ENCODE data around the gene SLC9A9.
"Not testable (repeated sequence)": the region's sequence is repeated elsewhere in the genome, so short reads cannot be mapped to it uniquely, and the experiment has no call there.

Gene SLC9A9

DNA sequence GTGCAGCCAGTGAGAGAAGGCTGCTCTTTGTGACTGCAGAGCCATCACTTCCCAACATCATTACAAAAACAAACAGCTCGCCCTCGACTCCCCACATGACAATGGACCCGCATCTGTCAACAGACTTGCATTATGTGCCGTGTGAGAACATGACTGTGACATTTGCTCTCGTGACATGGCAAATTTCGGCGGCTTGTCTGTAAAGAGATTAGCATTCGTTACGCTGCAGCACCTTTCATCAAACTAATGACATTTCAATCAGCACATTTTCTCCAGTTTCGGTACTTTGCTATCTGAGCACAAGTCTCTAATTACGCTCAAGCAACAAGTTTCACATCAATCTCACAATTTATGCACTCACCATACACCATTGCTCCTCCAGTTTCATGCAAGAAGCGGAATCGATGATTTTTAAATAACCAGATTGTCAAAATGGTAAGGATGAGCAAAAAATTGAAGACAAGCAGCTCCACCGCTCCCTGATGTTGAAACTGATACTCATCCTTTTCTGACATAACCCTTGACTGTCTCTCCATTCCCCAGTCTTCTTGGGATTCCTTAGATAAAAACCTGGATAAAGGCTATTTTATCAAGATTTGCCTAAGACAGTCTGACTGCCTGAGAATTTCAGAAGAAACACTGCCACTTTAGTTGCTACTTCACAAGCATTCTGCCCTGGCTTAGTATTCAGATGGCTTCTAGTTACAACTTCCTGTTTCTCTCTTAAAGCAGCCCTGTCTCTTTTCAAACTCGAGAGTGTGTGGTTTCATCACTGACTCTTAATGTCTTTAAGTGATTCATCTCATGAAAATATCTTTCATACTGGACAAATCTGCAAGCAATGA is at the start of gene SLC9A9:
SLC9A9 (minus strand) TSS at position 682 of the 845 bp plus-strand sequence; CDS start at position 536, 146 bp downstream.
- peak; percentile 21 for DNase-seq (ENCODE audit: low spot score)

- no peak for DNase-seq (ENCODE audit: low spot score)
These were observed 49.5 kb upstream of the SLC9A9 start for GRCh38 chr3:143897576-143898295.

GRCh38 chr3:143896486-143896885 is 48.2 kb upstream of the SLC9A9 start:
- DNase-seq (ENCODE audit: low spot score): no peak

- no peak for DNase-seq (ENCODE audit: low spot score)
These were observed 47.5 kb upstream of the SLC9A9 start for GRCh38 chr3:143895805-143896204.

DNA sequence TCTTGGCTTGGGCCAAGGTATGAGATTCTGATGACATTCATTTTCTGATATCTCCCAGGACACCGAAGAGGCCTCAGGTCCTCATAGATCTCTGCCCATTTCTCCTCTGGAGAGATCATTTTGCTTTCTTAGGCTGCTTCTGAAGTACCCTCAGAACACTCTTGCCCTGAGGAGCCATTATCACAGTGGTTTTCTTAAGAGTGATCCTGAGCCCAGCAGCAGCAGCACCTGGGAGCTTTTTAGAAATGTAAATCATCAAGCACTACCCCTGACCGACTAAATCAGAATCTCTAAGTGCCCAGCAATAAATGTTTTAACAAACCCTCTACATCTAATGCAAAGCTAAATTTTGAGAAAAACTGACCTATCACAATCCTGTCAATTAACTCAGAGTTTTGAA is 40.6 kb upstream of the SLC9A9 start:
- DNase-seq (ENCODE audit: low spot score): no peak

DNA sequence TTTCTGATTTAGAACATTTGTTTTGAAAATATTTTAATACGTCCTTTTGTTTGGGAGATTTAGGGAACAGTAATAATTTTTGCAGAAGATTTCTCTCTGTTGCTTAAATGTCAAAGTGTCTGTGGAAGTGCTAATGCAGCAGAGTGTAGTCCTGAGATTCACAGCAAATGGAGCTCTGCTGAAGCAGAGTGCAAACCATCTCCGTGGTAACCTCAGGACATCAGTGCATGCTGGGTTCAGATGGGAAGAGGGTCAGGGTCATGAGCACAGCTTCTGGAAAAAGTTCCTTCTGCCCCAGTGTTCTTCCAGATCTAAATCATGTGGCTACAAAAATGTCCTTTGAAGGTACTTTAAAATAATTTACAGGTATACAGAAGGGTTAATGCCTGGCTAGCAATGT is 39.9 kb upstream of the SLC9A9 start:
- DNase-seq (ENCODE audit: low spot score): no peak

- DNase-seq (ENCODE audit: low spot score): peak; percentile 40
These were observed 37.6 kb upstream of the SLC9A9 start for GRCh38 chr3:143885780-143886427.

DNA sequence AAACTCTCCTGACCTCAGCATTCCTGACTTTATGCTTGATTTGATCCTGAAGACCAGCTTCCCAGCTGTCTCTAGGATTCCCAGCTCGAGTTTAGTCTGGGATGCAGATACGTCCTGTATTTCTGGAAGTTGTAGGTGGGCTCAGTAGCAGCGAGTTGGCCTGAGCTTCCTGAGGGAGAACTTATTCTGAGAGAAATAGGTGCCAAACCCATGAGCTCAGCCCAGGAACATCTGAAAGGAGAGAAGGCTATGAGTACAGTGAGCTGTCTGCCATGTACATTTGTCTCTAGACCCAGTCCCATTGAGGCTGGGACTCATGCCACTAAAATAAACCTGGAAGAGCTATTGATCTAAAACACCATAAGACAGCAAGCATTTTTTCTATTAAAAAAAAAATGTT is 36.6 kb upstream of the SLC9A9 start:
- no peak for DNase-seq (ENCODE audit: low spot score)

DNA sequence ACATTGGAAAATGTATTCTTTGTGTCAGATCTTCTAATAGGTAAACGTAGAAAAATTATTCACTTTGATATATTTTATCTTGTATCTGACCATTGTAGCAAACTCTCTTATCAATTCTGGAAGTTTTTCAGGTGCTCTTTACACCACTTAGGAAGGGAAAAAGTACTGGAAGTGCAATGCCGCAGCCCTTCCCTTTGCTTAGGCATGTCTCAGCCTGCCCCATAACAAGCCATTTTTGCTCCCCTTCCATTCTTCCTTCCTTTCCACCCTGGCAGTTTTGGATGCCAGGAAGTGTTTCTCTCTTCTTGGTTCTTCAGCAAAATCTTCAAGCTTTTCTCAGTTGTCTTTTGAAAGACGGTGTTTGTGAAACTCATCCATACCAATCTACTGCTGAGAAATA is 34.9 kb upstream of the SLC9A9 start:
- DNase-seq (ENCODE audit: low spot score): no peak

GRCh38 chr3:143881095-143881494 is 32.8 kb upstream of the SLC9A9 start:
- no peak for DNase-seq (ENCODE audit: low spot score)

DNA sequence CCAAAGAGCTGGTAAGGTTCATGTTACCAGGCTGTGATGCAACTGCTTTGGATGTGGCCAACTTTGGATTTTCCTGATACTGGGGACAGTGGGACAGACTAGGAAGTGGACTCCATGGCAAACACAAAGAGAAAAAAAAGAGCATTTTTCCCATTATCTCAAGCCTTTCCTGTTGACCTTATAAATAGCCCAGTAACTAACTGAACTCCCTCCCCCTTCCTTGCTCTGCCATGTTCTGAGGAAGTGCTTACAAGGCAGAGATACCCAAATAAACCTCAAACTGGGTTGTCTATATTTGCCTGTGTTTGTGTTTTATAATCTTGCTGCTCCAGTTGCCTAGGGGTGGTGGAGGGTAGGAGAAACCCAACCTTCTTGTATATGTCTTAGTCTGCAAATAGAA is 27.3 kb upstream of the SLC9A9 start:
- DNase-seq (ENCODE audit: low spot score): no peak

GRCh38 chr3:143873553-143873952 is 25.3 kb upstream of the SLC9A9 start:
- DNase-seq (ENCODE audit: low spot score): not testable (repeated sequence)

DNA sequence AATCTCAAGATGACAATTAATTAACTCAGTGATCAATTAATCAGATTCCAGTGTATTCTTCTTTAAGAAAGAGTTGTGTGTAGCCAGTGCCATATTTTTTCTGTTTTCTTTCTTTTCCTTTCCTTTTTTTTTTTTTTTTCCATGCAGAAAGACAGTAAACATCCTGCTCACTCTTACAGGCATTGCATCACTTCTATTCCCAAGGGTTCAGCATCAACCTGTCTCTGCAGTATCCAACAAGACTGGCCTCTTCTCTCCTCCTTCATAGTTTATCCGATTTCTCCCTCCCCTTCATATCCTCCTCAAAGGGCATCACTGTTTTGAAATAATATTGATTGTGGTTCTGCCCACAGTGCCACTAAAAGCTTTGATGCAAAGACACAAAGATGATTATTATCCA is 17.0 kb upstream of the SLC9A9 start:
- no peak for DNase-seq (ENCODE audit: low spot score)

GRCh38 chr3:143859465-143860203 is 11.4 kb upstream of the SLC9A9 start:
- no peak for DNase-seq (ENCODE audit: low spot score)

DNA sequence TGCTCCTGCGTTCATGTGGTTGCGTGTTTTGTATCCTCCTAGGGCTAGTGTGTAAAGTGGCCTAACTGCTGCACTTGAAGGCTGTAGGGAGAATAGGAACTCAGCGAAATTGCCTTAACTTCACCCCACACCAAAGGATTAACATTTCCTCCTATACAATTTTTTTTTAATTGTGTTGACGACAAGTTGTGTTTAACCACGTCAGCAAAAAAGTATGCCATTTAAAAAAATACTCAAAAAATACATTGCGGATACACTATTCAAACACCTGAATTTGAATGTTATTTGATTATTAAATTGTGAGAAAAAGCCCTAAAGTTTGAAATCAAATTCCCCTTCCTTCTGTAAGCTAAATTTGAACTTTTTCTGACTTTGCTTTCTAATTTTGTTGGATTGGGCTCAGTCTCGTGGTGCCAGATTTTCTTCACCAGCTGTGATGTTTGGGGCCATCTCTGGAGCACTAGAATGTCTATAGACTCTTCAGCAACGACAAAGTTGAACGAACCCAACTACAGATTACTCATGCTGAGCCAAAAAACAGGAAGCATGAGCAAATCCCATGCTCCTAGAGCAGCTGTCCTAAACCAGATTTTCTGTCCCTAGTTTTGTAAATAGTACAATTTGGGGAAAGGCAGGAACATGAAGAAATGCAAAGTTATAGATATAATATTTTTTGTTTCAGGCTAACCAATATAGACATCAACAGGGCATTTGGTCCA is 8.1 kb upstream of the SLC9A9 start:
- no peak for DNase-seq (ENCODE audit: low spot score)

DNA sequence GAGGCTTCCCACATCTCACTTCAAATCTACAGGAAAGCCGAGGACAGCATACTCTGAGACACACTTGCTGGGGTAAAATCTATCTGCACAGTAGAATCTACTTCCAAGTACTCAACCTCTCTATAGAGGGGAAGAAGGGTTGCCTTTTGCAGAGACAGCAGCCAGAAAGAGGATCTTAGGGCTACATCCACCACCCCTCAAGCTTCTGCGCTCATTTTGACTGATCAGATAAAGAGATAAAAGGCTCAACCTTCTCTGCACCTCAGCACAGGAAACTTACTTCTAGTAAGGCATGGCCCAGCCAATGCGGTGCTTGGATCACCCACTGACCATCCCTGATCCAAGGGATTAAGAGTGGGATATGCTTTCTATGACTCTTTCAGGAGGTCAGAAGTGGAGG is 6.9 kb upstream of the SLC9A9 start:
- DNase-seq (ENCODE audit: low spot score): no peak

GRCh38 chr3:143851331-143852017 is 3.2 kb upstream of the SLC9A9 start:
- DNase-seq (ENCODE audit: low spot score): no peak

GRCh38 chr3:143850877-143851276 is 2.6 kb upstream of the SLC9A9 start:
- no peak for DNase-seq (ENCODE audit: low spot score)

DNA sequence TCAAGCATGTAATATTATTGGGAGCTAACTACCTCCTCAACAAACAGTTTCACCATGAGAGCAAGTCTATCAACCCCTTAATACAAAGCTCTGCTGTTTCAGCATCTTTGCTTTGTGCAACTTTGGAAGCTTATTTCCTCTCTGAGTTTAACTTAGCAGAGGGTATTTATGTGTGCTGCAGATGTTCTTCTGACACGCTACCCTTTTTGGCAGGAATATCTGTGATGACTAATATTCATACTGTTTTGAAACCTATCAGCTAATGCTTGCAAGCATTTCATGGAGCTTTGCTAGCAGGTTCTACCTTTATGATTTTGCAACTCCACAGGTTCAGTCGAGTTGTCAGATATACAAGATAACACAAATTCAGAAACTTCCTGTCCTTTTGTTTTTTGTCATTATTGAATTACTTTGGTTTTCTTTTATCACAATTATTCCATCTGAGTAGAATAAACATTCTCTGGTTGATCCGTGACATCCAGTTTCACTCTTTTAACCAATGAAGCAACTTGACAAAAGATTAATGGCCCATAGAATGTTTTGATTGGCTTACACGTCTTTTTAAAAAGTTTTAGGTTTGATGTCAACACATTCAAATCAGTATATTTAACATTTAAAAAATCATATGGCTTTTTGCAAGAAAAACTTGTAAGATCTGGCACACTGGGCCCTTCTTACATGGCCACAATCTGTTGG is 1.7 kb upstream of the SLC9A9 start:
- no peak for DNase-seq (ENCODE audit: low spot score)

- DNase-seq (ENCODE audit: low spot score): no peak
These were observed 436 bp upstream of the SLC9A9 start for GRCh38 chr3:143848704-143849103.
